Islet of Langerhans (tissue), 1 donor: ENCODE results near the gene DOCK4.
"Not testable (repeated sequence)": the region's sequence is repeated elsewhere in the genome, so short reads cannot be mapped to it uniquely, and the experiment has no call there.

Source experiments
- FAIRE-seq: peaks from one replicate; lab custom pipeline; 2011; peaks lifted over from hg19 to GRCh38; lab: Jason Lieb, UNC

Gene DOCK4

GRCh38 chr7:112206238-112206990 is at the start of gene DOCK4, which contains the start of gene ZNF277:
TSS of gene DOCK4 (minus strand) at chr7:112206399. CDS start at chr7:112206138, 261 bp downstream.
TSS of gene ZNF277 (plus strand) at chr7:112206695. CDS start at chr7:112206717, 22 bp downstream.
- no peak for FAIRE-seq

GRCh38 chr7:112255388-112255720 is 49.2 kb upstream of the DOCK4 start:
- FAIRE-seq, result no peak

- FAIRE-seq, result no peak
These were observed 48.6 kb upstream of the DOCK4 start for GRCh38 chr7:112254709-112255387.

GRCh38 chr7:112254156-112254555 is 48.0 kb upstream of the DOCK4 start:
- FAIRE-seq, result no peak

- FAIRE-seq, result no peak
These were observed 46.5 kb upstream of the DOCK4 start for GRCh38 chr7:112252691-112253090.

GRCh38 chr7:112252141-112252540 is 45.9 kb upstream of the DOCK4 start:
- FAIRE-seq, result no peak

- FAIRE-seq, result not testable (repeated sequence)
These were observed 43.8 kb upstream of the DOCK4 start for GRCh38 chr7:112249967-112250366.

- no peak for FAIRE-seq
These were observed 42.4 kb upstream of the DOCK4 start for GRCh38 chr7:112248598-112248997.

GRCh38 chr7:112238852-112239610 is 32.8 kb upstream of the DOCK4 start:
- no peak for FAIRE-seq

GRCh38 chr7:112238330-112238729 is 32.1 kb upstream of the DOCK4 start:
- FAIRE-seq, result no peak

GRCh38 chr7:112236597-112236996 is 30.4 kb upstream of the DOCK4 start:
- no peak for FAIRE-seq

GRCh38 chr7:112234147-112234546 is 27.9 kb upstream of the DOCK4 start:
- FAIRE-seq, result no peak

GRCh38 chr7:112233048-112233697 is 27.0 kb upstream of the DOCK4 start:
- no peak for FAIRE-seq

GRCh38 chr7:112232212-112232978 is 26.2 kb upstream of the DOCK4 start:
- no peak for FAIRE-seq

- FAIRE-seq, result no peak
These were observed 22.4 kb upstream of the DOCK4 start for GRCh38 chr7:112228632-112229031.

GRCh38 chr7:112226701-112227276 is 20.6 kb upstream of the DOCK4 start:
- peak; percentile 81 for FAIRE-seq

GRCh38 chr7:112225006-112225405 is 18.8 kb upstream of the DOCK4 start:
- FAIRE-seq, result no peak

GRCh38 chr7:112224186-112224585 is 18.0 kb upstream of the DOCK4 start:
- no peak for FAIRE-seq

GRCh38 chr7:112223310-112223709 is 17.1 kb upstream of the DOCK4 start:
- no peak for FAIRE-seq

GRCh38 chr7:112220877-112221434 is 14.8 kb upstream of the DOCK4 start:
- no peak for FAIRE-seq

- no peak for FAIRE-seq
These were observed 9.6 kb upstream of the DOCK4 start for GRCh38 chr7:112215787-112216186.
